Ovary (tissue), 3 donors: ENCODE measurements around the gene THAP4.

ENCODE experiments used
- EP300 ChIP-seq: sonication (generic); formaldehyde crosslinking; IDR thresholded peaks from one replicate; pipeline ENCODE4 v1.6.1; 2017; ENCODE audit warnings: antibody characterized with exemption
- POLR2A ChIP-seq: fragments of 450-650 bp; IDR thresholded peaks from one replicate; pipeline ENCODE4 v1.6.1; 2017; ENCODE audit warnings: antibody characterized with exemption, mild to moderate bottlenecking, moderate library complexity
- TF ChIP-seq, protein P1 (sequence below), 3 donors: fragments of 450-650 bp in 2 of 3; fragments of 200-600 bp in 1 of 3; IDR thresholded peaks; one replicate each; pipeline versions ENCODE4 v1.5.1 to v1.8.0; 2016 to 2022; ENCODE audit warnings: antibody characterized with exemption in 3 of 3, mild to moderate bottlenecking in 1 of 3
- donor health status: DM: no; HTN: no; CAD: no.

DNA sequence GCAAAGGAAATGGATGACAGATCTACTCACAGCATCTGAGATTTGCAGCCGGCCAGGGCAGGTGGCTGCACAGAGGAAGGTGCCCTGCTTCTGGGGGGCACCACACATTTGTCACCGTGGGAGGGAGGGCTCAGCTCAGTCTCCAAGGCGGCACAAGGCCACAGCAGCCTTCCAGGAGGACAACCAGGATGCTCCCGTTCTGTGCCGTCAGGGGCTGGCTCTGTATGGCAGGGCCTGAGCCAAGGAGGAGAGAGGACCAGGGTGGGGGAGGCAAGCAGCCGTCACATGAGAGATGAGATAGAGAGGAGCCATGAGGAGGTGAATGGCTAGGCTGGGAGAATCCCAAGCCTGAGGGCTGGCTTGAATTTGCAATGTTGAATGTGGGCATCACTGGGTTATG, 83.0 kb downstream of the THAP4 start:
- TF ChIP-seq, protein P1, sequence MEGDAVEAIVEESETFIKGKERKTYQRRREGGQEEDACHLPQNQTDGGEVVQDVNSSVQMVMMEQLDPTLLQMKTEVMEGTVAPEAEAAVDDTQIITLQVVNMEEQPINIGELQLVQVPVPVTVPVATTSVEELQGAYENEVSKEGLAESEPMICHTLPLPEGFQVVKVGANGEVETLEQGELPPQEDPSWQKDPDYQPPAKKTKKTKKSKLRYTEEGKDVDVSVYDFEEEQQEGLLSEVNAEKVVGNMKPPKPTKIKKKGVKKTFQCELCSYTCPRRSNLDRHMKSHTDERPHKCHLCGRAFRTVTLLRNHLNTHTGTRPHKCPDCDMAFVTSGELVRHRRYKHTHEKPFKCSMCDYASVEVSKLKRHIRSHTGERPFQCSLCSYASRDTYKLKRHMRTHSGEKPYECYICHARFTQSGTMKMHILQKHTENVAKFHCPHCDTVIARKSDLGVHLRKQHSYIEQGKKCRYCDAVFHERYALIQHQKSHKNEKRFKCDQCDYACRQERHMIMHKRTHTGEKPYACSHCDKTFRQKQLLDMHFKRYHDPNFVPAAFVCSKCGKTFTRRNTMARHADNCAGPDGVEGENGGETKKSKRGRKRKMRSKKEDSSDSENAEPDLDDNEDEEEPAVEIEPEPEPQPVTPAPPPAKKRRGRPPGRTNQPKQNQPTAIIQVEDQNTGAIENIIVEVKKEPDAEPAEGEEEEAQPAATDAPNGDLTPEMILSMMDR (IDR thresholded peaks at IDR 0.05): no peak
- TF ChIP-seq POLR2A: no peak
- no peak for TF ChIP-seq EP300
